ENCODE data around the gene TTLL5. TPM values are rescaled to one million over a fixed set of nuclear protein-coding genes. Genes with fewer than 3 reads are reported as not detected.

The TTLL5 gene
- total RNA-seq, 4 donors from 2014 or later = 15.7 to 46.2 (median 24.1) TPM

DNA sequence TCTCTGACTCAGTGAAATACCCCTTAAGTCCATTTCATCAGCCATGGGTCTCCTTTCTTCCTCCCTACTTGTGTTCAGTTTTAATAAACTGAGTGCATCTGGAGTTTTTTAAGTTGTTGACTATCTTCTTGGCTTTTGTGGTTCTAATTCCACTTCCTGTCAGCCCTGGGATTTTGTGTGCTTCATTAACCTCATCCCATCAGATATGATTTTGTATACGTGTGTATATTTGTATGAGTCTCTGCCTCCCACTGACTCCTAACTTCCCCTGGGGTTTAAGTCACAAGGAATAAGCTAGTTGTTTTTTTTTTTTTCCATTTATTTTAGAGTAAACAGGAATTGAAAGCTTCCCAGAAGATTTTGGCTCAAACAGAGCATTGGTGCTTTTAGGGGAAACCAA is 62.7 kb downstream of the TTLL5 start:
- TF ChIP-seq, protein P1, sequence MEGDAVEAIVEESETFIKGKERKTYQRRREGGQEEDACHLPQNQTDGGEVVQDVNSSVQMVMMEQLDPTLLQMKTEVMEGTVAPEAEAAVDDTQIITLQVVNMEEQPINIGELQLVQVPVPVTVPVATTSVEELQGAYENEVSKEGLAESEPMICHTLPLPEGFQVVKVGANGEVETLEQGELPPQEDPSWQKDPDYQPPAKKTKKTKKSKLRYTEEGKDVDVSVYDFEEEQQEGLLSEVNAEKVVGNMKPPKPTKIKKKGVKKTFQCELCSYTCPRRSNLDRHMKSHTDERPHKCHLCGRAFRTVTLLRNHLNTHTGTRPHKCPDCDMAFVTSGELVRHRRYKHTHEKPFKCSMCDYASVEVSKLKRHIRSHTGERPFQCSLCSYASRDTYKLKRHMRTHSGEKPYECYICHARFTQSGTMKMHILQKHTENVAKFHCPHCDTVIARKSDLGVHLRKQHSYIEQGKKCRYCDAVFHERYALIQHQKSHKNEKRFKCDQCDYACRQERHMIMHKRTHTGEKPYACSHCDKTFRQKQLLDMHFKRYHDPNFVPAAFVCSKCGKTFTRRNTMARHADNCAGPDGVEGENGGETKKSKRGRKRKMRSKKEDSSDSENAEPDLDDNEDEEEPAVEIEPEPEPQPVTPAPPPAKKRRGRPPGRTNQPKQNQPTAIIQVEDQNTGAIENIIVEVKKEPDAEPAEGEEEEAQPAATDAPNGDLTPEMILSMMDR (IDR thresholded peaks at IDR 0.05; ENCODE audit: low read depth) = no peak

DNA sequence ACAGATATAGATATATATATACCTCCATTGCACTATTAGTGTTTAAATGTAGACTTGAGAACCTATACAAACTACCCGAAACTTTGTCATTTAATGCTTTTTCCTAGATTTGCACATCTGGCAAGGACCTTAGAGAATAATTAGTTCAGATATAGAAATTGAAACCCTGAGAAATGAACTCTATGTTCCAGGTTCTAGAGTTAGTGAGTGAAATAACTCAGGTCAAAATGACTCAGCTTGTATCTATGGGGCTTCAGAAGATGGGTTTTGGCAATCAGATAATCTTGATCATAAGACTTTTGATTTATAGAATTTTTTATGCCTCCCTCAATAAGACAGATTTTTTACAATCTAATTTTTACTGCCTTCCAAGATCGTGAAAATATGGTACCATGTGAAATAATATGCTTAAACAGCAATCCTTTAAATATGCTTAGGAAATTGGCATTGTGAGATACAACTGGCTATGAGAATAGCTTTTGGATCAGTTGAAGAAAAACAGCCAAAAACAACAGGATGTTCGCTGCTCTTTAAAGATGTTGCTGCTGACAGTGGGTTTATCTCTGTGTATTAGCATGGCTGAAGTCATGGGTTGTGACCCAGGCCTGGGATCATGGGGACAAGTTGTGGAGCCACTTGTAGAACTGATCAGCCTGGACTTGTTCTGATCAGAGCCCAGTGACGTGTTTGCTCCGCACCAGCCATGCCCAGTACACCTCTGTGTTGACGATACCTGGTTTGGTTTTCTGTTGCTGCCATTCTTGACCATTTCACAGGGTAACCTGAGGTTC is 63.6 kb downstream of the TTLL5 start:
- TF ChIP-seq, protein P1 (IDR thresholded peaks at IDR 0.05; ENCODE audit: low read depth) = no peak

DNA sequence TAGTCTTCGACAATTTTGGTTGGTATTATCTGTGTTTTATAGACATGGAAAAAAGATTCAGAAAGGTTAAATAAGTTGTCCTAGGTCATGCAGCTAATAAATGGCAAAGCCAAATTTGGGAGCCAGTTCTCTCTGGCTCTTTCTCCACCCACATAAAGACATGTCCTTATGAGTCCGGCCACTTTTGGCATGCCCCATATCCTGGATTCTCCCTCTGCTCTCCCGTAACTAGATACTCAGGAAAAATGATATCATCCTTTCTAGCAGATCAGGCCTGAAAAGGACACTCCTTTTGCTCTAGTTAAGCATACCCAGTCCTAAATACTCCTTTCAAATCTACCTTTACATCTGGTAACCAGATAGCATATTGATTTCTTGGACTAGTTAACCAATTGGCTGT is 64.4 kb downstream of the TTLL5 start:
- TF ChIP-seq, protein P1 (IDR thresholded peaks at IDR 0.05; ENCODE audit: low read depth) = no peak

DNA sequence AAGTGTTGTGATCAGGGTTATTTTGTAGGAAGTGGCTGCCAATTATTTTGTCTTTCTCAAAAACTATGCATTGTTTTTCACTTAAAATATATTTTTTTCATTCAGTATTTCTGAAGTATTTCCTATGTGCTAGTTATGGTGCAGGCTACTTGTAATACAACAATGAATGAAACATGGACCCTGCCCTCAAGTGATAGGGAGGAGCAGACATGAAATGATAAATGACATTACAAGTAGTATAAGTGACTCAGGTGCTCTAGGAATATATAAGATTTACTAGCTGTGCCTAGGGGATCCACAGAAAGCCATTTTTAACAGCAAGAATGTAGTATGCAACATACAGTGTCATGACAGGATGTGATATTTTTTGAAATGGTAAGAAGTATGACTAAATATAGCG is 65.3 kb downstream of the TTLL5 start:
- TF ChIP-seq, protein P1 (IDR thresholded peaks at IDR 0.05; ENCODE audit: low read depth) = no peak

DNA sequence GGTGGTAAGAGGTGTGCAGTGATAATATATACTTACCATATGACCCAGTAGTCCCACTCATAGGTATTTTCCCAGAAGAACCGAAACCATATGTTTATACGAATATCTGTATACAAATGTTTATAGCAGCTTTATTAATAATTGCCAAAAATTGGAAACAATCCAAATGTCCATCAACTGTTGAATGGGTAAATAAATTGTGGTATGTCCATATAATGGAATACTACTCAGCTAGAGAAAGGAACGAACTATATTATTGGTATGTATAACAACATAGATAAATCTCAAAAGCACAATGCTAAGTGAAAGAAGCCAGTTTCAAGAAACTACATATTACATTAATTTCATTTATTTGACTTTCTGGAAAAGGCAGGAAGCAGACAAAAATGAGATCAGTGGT is 66.1 kb downstream of the TTLL5 start:
- TF ChIP-seq, protein P1 (IDR thresholded peaks at IDR 0.05; ENCODE audit: low read depth) = no peak

DNA sequence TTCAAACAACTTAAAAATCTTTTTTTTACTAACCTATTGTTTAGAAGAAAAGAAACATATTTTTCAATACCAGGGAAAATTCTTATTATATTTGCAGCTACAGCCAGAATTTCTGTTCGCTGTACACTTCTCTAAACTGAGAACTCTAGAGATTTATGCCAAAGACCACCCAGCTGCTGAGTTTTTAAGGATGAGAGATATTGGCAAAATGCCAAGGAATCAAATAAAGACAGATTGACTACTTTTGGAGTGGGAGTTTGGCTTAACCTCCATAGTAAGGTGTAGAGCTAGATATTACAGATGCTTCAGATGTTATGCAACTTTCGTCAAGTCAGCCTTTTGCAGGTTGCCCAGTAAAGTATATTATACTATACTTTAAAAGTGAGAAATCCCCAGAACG is 71.8 kb downstream of the TTLL5 start:
- TF ChIP-seq, protein P1 (IDR thresholded peaks at IDR 0.05; ENCODE audit: low read depth) = no peak

DNA sequence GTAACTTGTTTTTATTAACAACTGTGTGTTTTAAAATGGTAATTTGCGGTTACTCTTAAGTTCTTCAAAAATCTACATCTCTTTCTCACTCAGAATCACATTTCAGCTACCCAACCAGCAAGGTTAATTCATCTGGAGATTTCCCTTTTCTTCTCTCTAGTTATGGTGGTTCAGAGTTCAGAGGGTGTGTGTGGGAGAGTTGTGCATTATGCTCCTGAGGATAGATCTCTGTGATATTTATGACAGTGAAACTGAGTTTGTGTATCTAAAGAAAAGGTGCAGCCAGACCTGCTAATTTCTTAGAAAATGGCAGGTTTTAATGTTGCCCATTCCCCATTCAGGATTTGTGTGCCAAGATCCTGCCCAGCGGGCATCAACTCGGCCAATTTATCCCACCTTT is 73.8 kb downstream of the TTLL5 start:
- TF ChIP-seq, protein P1 (IDR thresholded peaks at IDR 0.05; ENCODE audit: low read depth) = no peak

All from subcutaneous adipose tissue (tissue), 4 donors.